HG02840 (cell line): ENCODE data around the gene CD96.
"Not testable (repeated sequence)": the region's sequence is repeated elsewhere in the genome, so short reads cannot be mapped to it uniquely, and the experiment has no call there.

Experiments
- ATAC-seq: cut with Tn5 transposase; IDR thresholded peaks from one replicate; pipeline ENCODE4 v1.9.1; 2021; ENCODE audit warnings: mild to moderate bottlenecking, moderate library complexity, moderate number of reproducible peaks; ENCODE audit not compliant: unreplicated experiment, low FRiP score

CD96 gene

GRCh38 chr3:111548092-111548491 lies 6.1 kb downstream of the CD96 start:
- peak; percentile 70 for ATAC-seq

GRCh38 chr3:111548756-111549155 lies 6.8 kb downstream of the CD96 start:
- no peak for ATAC-seq

- ATAC-seq: not testable (repeated sequence)
Measured at GRCh38 chr3:111561902-111562301, 19.9 kb downstream of the CD96 start.

- no peak for ATAC-seq
Measured at GRCh38 chr3:111566844-111567243, 24.8 kb downstream of the CD96 start.

GRCh38 chr3:111568355-111568754 lies 26.4 kb downstream of the CD96 start:
- no peak for ATAC-seq

- ATAC-seq: no peak
Measured at GRCh38 chr3:111568911-111569310, 26.9 kb downstream of the CD96 start.

- no peak for ATAC-seq
Measured at GRCh38 chr3:111570404-111571030, 28.5 kb downstream of the CD96 start.

GRCh38 chr3:111571282-111571681 lies 29.3 kb downstream of the CD96 start:
- ATAC-seq: no peak

- ATAC-seq: no peak
Measured at GRCh38 chr3:111571907-111572460, 30.0 kb downstream of the CD96 start.

- no peak for ATAC-seq
Measured at GRCh38 chr3:111577113-111577512, 35.1 kb downstream of the CD96 start.

- peak; percentile 83 for ATAC-seq
Measured at GRCh38 chr3:111577798-111578685, 36.0 kb downstream of the CD96 start.

- no peak for ATAC-seq
Measured at GRCh38 chr3:111578867-111579266, 36.9 kb downstream of the CD96 start.

- ATAC-seq: no peak
Measured at GRCh38 chr3:111579495-111579894, 37.5 kb downstream of the CD96 start.

- ATAC-seq: no peak
Measured at GRCh38 chr3:111581403-111582119, 39.6 kb downstream of the CD96 start.

- ATAC-seq: no peak
Measured at GRCh38 chr3:111582120-111582474, 40.1 kb downstream of the CD96 start.

- no peak for ATAC-seq
Measured at GRCh38 chr3:111584744-111585143, 42.7 kb downstream of the CD96 start.

GRCh38 chr3:111585217-111585616 lies 43.2 kb downstream of the CD96 start:
- ATAC-seq: no peak

GRCh38 chr3:111588527-111588926 lies 46.5 kb downstream of the CD96 start:
- ATAC-seq: no peak

- no peak for ATAC-seq
Measured at GRCh38 chr3:111589303-111590142, 47.5 kb downstream of the CD96 start.

GRCh38 chr3:111590143-111590491 lies 48.1 kb downstream of the CD96 start:
- ATAC-seq: no peak
